ENCODE measurements around the gene UBE2E2.

UBE2E2 gene

GRCh38 chr3:23376516-23377248 lies 173.6 kb downstream of the UBE2E2 start:
- no peak for TF ChIP-seq CTCF (IDR thresholded peaks at IDR 0.05; ENCODE audit: borderline replicate concordance, insufficient read depth, low read depth, low read length)
- no peak overlapping the region for H3K4me3 ChIP-seq (ENCODE audit: low read depth, low read length)

- H3K4me3 ChIP-seq (ENCODE audit: low read depth, low read length) = no peak overlapping the region
- TF ChIP-seq CTCF (IDR thresholded peaks at IDR 0.05; ENCODE audit: borderline replicate concordance, insufficient read depth, low read depth, low read length) = no peak
Measured at GRCh38 chr3:23377928-23378672, 175.0 kb downstream of the UBE2E2 start.

- TF ChIP-seq CTCF (IDR thresholded peaks at IDR 0.05; ENCODE audit: borderline replicate concordance, insufficient read depth, low read depth, low read length) = no peak
Measured at GRCh38 chr3:23383875-23384274, 180.7 kb downstream of the UBE2E2 start.

GRCh38 chr3:23385327-23385726 lies 182.2 kb downstream of the UBE2E2 start:
- TF ChIP-seq CTCF (IDR thresholded peaks at IDR 0.05; ENCODE audit: borderline replicate concordance, insufficient read depth, low read depth, low read length) = no peak
- H3K4me3 ChIP-seq (ENCODE audit: low read depth, low read length) = no peak overlapping the region

More at GRCh38 chr3:23383875-23384274, 180.7 kb downstream of the UBE2E2 start:
- H3K4me3 ChIP-seq (ENCODE audit: low read depth, low read length) = no peak overlapping the region

GRCh38 chr3:23387286-23387918 lies 184.3 kb downstream of the UBE2E2 start:
- no peak overlapping the region for H3K4me3 ChIP-seq (ENCODE audit: low read depth, low read length)
- no peak for TF ChIP-seq CTCF (IDR thresholded peaks at IDR 0.05; ENCODE audit: borderline replicate concordance, insufficient read depth, low read depth, low read length)

GRCh38 chr3:23389089-23389488 lies 186.0 kb downstream of the UBE2E2 start:
- no peak for TF ChIP-seq CTCF (IDR thresholded peaks at IDR 0.05; ENCODE audit: borderline replicate concordance, insufficient read depth, low read depth, low read length)
- no peak overlapping the region for H3K4me3 ChIP-seq (ENCODE audit: low read depth, low read length)
